Keratinocyte (primary cell): ENCODE data around the gene CCR5AS.

Experiments
- DNase-seq: peaks from one replicate; pipeline ENCODE4 v3.0.0-alpha.2; 2011; ENCODE audit warnings: low read depth, missing footprints, low spot score
- FAIRE-seq: peaks from 2 replicates; lab custom pipeline; 2011; peaks lifted over from hg19 to GRCh38; lab: Jason Lieb, UNC
- H2AFZ ChIP-seq: 2 replicates; pipeline ENCODE4 v1.6.0; 2012; ENCODE audit warnings: low read length, control low read depth, inconsistent platforms; ENCODE audit not compliant: control insufficient read depth
- H3K27ac ChIP-seq: 2 replicates; pipeline ENCODE4 v1.5.1; 2011; ENCODE audit warnings: low read length; ENCODE audit not compliant: control insufficient read depth, insufficient read depth
- H3K27me3 ChIP-seq: 3 replicates; pipeline ENCODE4 v1.6.0; 2011; ENCODE audit warnings: low read length; ENCODE audit not compliant: control insufficient read depth, insufficient read depth; ENCODE audit errors: extremely low read depth
- H3K36me3 ChIP-seq, 2 experiments: 2 replicates in 1 of 2; 3 replicates in 1 of 2; pipeline ENCODE4 v1.5.1; 2011; ENCODE audit warnings: low read length in 2 of 2, mild to moderate bottlenecking in 1 of 2; ENCODE audit not compliant: control insufficient read depth in 2 of 2, insufficient read depth in 2 of 2; ENCODE audit errors: extremely low read depth in 1 of 2
- H3K4me1 ChIP-seq: 3 replicates; pipeline ENCODE4 v1.5.1; 2011; ENCODE audit warnings: low read length; ENCODE audit not compliant: control insufficient read depth, insufficient read depth; ENCODE audit errors: extremely low read depth
- H3K4me2 ChIP-seq: 3 replicates; pipeline ENCODE4 v1.6.0; 2011; ENCODE audit warnings: low read depth, low read length; ENCODE audit not compliant: control insufficient read depth, insufficient read depth; ENCODE audit errors: extremely low read depth
- H3K4me3 ChIP-seq, 3 experiments: fragments of 200-600 bp in 1 of 3; sonication (generic) in 1 of 3; 2 replicates in 2 of 3; 3 replicates in 1 of 3; pipeline ENCODE4 v1.5.1; 2011 to 2016; ENCODE audit warnings: low read length in 3 of 3, mild to moderate bottlenecking in 3 of 3, control low read depth in 2 of 3, inconsistent platforms in 1 of 3, low read depth in 1 of 3, mixed read lengths in 1 of 3, mixed run types in 1 of 3, moderate library complexity in 1 of 3; ENCODE audit not compliant: control insufficient read depth in 2 of 3, insufficient read depth in 2 of 3; ENCODE audit errors: extremely low read depth in 1 of 3
- H3K79me2 ChIP-seq: 2 replicates; pipeline ENCODE4 v1.6.0; 2012; ENCODE audit warnings: low read length; ENCODE audit not compliant: control insufficient read depth, insufficient read depth
- H3K9ac ChIP-seq: 3 replicates; pipeline ENCODE4 v1.6.0; 2011; ENCODE audit warnings: low read length; ENCODE audit not compliant: control insufficient read depth, insufficient read depth; ENCODE audit errors: extremely low read depth
- H3K9me1 ChIP-seq: 3 replicates; pipeline ENCODE4 v1.6.0; 2011; ENCODE audit warnings: low read length; ENCODE audit not compliant: control insufficient read depth, insufficient read depth; ENCODE audit errors: extremely low read depth
- H3K9me3 ChIP-seq: 2 replicates; pipeline ENCODE4 v1.5.1; 2012; ENCODE audit warnings: low read depth, low read length; ENCODE audit not compliant: control insufficient read depth
- H4K20me1 ChIP-seq: 3 replicates; pipeline ENCODE4 v1.6.0; 2011; ENCODE audit warnings: low read length; ENCODE audit not compliant: control insufficient read depth, insufficient read depth; ENCODE audit errors: extremely low read depth
- CTCF ChIP-seq, 3 experiments: IDR thresholded peaks in 1 of 3; conservative IDR thresholded peaks in 1 of 3; optimal IDR thresholded peaks in 1 of 3; 2 replicates in 2 of 3; 3 replicates in 1 of 3; pipeline versions ENCODE3 to v1.5.1; 2011; ENCODE audit warnings: low read length in 3 of 3, mild to moderate bottlenecking in 3 of 3, moderate library complexity in 2 of 3, control low read depth in 1 of 3, inconsistent platforms in 1 of 3; ENCODE audit not compliant: insufficient read depth in 2 of 3; ENCODE audit errors: extremely low read depth in 1 of 3
- EZH2 ChIP-seq: IDR thresholded peaks from one replicate; pipeline ENCODE4 v1.6.1; 2012; ENCODE audit warnings: inconsistent platforms, mild to moderate bottlenecking, low read length, moderate library complexity
- dilution Hi-C: fragments of 300-500 bp; cut with MboI; formaldehyde crosslinking; loops from one replicate; pipeline ENCODE4 v1.7.0; 2020; ENCODE audit warnings: low sequenced_read_pairs; ENCODE audit not compliant: extremely low pct_ligation_motif_present

CCR5AS gene

DNA sequence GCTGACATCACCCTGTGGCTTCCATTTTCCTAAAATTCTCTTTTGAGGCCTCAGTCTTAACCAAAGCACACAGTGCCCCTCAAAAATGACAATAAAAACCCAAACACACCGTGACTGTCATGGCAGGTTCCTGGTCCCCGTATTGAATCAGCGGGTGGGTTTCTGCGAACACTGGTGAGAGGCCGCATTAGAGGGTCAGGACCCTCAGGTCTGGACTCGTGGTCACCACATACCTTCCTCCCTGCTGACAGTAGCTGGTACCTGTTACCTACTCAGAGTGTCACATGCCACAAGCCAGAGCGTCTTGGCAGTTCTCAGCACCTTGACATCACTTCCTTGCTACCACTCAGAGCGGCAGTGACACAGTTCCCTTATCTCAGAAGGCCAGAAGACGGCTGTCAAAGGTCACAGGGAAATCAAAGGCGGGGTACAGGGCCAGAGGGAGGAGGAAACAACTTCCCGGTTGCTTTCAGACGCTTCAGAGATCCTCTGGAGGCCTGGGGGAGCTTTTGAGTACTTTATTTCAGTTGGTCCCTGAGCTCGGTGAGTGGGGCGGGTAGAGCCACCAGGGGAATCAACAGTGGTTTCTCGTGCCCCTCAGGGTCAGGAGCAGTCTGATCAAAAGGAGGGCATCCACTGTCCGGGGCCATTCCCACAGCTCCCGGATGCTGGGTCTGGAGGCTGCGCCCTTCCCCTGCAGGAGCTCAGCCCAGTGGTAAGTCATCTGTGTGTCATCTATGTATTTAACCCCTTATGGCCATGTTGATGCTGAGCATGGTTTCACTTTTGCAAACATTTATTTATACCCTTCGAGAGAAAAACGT lies at the start of gene CCR5AS, which contains the start of gene CCRL2:
Gene CCR5AS (minus strand): TSS at position 279 of the 824 bp plus-strand sequence.
Gene CCRL2 (plus strand): TSS at position 472 of the 824 bp plus-strand sequence. CDS start 821 bp downstream, outside the sequence.
- H3K27me3 ChIP-seq, result no peaks in the 10 kb centered on the region
- no peaks in the 10 kb centered on the region for H3K9me3 ChIP-seq
- no peak within 1 kb of the TSS for H3K27ac ChIP-seq
- H3K36me3 ChIP-seq, result no peaks in the 10 kb centered on the region
- TF ChIP-seq EZH2 (no peak), CTCF (optimal IDR thresholded peaks at IDR 0.05 in 1 of 3, IDR thresholded peaks at IDR 0.05 in 1 of 3, conservative IDR thresholded peaks at IDR 0.05 in 1 of 3; ENCODE audit: extremely low read depth in 1 of 3, insufficient read depth in 2 of 3, low read length in 3 of 3) (no peak)
- DNase-seq, result no peak
- H3K79me2 ChIP-seq, result no peaks in the 10 kb centered on the region
- no peaks in the 10 kb centered on the region for H4K20me1 ChIP-seq
- no peak within 1 kb of the TSS for H3K4me3 ChIP-seq
- dilution Hi-C loops, result no loop called here
- no peak within 1 kb of the TSS for H3K9ac ChIP-seq
- no peak for FAIRE-seq
- H3K4me2 ChIP-seq, result no peak within 1 kb of the TSS
- H2AFZ ChIP-seq, result no peak within 1 kb of the TSS
- no peaks in the 10 kb centered on the region for H3K9me1 ChIP-seq
- H3K4me1 ChIP-seq, result no peaks in the 10 kb centered on the region

GRCh38 chr3:46456118-46456517 lies 49.3 kb upstream of the CCR5AS start:
- Histone ChIP-seq H3K36me3 (no peaks in the 10 kb centered on the region), H3K79me2 (no peaks in the 10 kb centered on the region), H3K4me3 (no peak overlapping the region), H4K20me1 (no peaks in the 10 kb centered on the region), H3K4me1 (no peaks in the 10 kb centered on the region), H3K27ac (no peak overlapping the region), H3K4me2 (no peak overlapping the region), H3K27me3 (peaks cover 27% of the 10 kb centered on the region), H3K9ac (no peak overlapping the region), H2AFZ (no peak overlapping the region), H3K9me3 (no peaks in the 10 kb centered on the region), H3K9me1 (no peaks in the 10 kb centered on the region)
- TF ChIP-seq EZH2, result no peak
- TF ChIP-seq CTCF (optimal IDR thresholded peaks at IDR 0.05 in 1 of 3, IDR thresholded peaks at IDR 0.05 in 1 of 3, conservative IDR thresholded peaks at IDR 0.05 in 1 of 3; ENCODE audit: extremely low read depth in 1 of 3, insufficient read depth in 2 of 3, low read length in 3 of 3), result no peak
- dilution Hi-C loops, result no loop called here
- FAIRE-seq, result no peak
- DNase-seq, result no peak
